Right hindlimb (tissue), 1 donor: ENCODE measurements around the gene PARP11.

Source experiments
- DNase-seq: peaks from one replicate; pipeline ENCODE4 v3.0.0-alpha.2; 2018

PARP11 gene

GRCh38 chr12:3872800-3873636 lies at the start of gene PARP11:
TSS of gene PARP11 (minus strand) at chr12:3873399. CDS start at chr12:3873229, 170 bp downstream.
- peak; percentile 98 for DNase-seq

- no peak for DNase-seq
These were observed 48.8 kb upstream of the PARP11 start for GRCh38 chr12:3922033-3922432.

- DNase-seq = no peak
These were observed 48.3 kb upstream of the PARP11 start for GRCh38 chr12:3921526-3921925.

- no peak for DNase-seq
These were observed 47.9 kb upstream of the PARP11 start for GRCh38 chr12:3921151-3921471.

GRCh38 chr12:3920351-3921150 lies 47.4 kb upstream of the PARP11 start:
- no peak for DNase-seq

- no peak for DNase-seq
These were observed 40.1 kb upstream of the PARP11 start for GRCh38 chr12:3913278-3913677.

- DNase-seq = no peak
These were observed 39.7 kb upstream of the PARP11 start for GRCh38 chr12:3912863-3913262.

GRCh38 chr12:3911409-3911808 lies 38.2 kb upstream of the PARP11 start:
- no peak for DNase-seq

- DNase-seq = no peak
These were observed 32.5 kb upstream of the PARP11 start for GRCh38 chr12:3905664-3906063.

GRCh38 chr12:3904999-3905398 lies 31.8 kb upstream of the PARP11 start:
- no peak for DNase-seq

GRCh38 chr12:3902921-3903320 lies 29.7 kb upstream of the PARP11 start:
- DNase-seq = no peak

- no peak for DNase-seq
These were observed 27.9 kb upstream of the PARP11 start for GRCh38 chr12:3901116-3901515.

GRCh38 chr12:3898756-3899155 lies 25.6 kb upstream of the PARP11 start:
- no peak for DNase-seq

- DNase-seq = no peak
These were observed 24.3 kb upstream of the PARP11 start for GRCh38 chr12:3897371-3897971.

- no peak for DNase-seq
These were observed 23.7 kb upstream of the PARP11 start for GRCh38 chr12:3896801-3897351.

- DNase-seq = no peak
These were observed 23.2 kb upstream of the PARP11 start for GRCh38 chr12:3896356-3896755.

GRCh38 chr12:3892631-3893030 lies 19.4 kb upstream of the PARP11 start:
- DNase-seq = no peak

- no peak for DNase-seq
These were observed 18.0 kb upstream of the PARP11 start for GRCh38 chr12:3891201-3891600.

- DNase-seq = no peak
These were observed 15.5 kb upstream of the PARP11 start for GRCh38 chr12:3888659-3889058.

GRCh38 chr12:3885277-3886094 lies 12.3 kb upstream of the PARP11 start:
- peak; percentile 51 for DNase-seq

- DNase-seq = no peak
These were observed 11.5 kb upstream of the PARP11 start for GRCh38 chr12:3884671-3885070.

- DNase-seq = no peak
These were observed 9.8 kb upstream of the PARP11 start for GRCh38 chr12:3882896-3883564.
